PFSK-1 (cell line): ENCODE results near the gene ADAM10.

Experiments
- FOXP2 ChIP-seq: optimal IDR thresholded peaks from 2 replicates; pipeline ENCODE3; 2011; ENCODE audit warnings: borderline replicate concordance, control low read depth, inconsistent platforms; ENCODE audit not compliant: insufficient read depth; ENCODE audit errors: extremely low read length, extremely low read depth
- POLR2AphosphoS5 ChIP-seq: IDR thresholded peaks from 2 replicates; pipeline ENCODE4 v1.6.1; 2012; ENCODE audit warnings: low read depth, mild to moderate bottlenecking, control low read depth, low read length, moderate library complexity
- SIN3A ChIP-seq: IDR thresholded peaks from 2 replicates; pipeline ENCODE4 v1.6.1; 2012; ENCODE audit warnings: mild to moderate bottlenecking, low read length, moderate library complexity, borderline replicate concordance; ENCODE audit not compliant: insufficient read depth
- TAF1 ChIP-seq: IDR thresholded peaks from 2 replicates; pipeline ENCODE4 v1.6.1; 2012; ENCODE audit warnings: low read length, control low read depth, borderline replicate concordance; ENCODE audit not compliant: insufficient read depth
- TF ChIP-seq, protein P1 (sequence below), 2 experiments: IDR thresholded peaks; 2 replicates each; pipeline versions ENCODE4 v1.6.1 to v1.8.0; 2011 to 2012; ENCODE audit warnings: low read depth in 2 of 2, low read length in 2 of 2, control low read depth in 1 of 2, inconsistent platforms in 1 of 2, mild to moderate bottlenecking in 1 of 2, moderate library complexity in 1 of 2; ENCODE audit not compliant: insufficient read depth in 1 of 2

ADAM10 gene

DNA sequence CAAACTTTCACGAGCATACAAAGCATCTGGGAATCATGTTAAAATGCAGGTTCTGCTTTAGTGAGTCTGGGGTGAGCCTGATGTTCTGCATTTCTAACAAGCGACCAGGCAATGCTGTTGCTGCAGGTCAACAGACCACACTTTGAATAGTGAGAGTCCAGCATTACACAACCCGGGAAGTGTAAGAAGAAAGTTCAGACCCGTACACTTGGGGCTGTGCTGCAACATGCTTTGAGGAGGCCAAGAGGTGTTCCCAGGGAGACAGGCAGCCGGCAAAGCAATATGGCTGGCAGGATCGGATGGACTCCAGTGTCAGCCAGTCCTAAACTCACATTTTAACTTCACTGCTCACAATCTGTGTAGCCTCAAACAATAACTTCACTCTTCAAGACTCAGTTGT lies 183.5 kb downstream of the ADAM10 start:
- TF ChIP-seq SIN3A (no peak), POLR2AphosphoS5 (no peak), TAF1 (no peak), FOXP2 (no peak)
- TF ChIP-seq, protein P1, sequence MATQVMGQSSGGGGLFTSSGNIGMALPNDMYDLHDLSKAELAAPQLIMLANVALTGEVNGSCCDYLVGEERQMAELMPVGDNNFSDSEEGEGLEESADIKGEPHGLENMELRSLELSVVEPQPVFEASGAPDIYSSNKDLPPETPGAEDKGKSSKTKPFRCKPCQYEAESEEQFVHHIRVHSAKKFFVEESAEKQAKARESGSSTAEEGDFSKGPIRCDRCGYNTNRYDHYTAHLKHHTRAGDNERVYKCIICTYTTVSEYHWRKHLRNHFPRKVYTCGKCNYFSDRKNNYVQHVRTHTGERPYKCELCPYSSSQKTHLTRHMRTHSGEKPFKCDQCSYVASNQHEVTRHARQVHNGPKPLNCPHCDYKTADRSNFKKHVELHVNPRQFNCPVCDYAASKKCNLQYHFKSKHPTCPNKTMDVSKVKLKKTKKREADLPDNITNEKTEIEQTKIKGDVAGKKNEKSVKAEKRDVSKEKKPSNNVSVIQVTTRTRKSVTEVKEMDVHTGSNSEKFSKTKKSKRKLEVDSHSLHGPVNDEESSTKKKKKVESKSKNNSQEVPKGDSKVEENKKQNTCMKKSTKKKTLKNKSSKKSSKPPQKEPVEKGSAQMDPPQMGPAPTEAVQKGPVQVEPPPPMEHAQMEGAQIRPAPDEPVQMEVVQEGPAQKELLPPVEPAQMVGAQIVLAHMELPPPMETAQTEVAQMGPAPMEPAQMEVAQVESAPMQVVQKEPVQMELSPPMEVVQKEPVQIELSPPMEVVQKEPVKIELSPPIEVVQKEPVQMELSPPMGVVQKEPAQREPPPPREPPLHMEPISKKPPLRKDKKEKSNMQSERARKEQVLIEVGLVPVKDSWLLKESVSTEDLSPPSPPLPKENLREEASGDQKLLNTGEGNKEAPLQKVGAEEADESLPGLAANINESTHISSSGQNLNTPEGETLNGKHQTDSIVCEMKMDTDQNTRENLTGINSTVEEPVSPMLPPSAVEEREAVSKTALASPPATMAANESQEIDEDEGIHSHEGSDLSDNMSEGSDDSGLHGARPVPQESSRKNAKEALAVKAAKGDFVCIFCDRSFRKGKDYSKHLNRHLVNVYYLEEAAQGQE (IDR thresholded peaks at IDR 0.05; ENCODE audit: insufficient read depth in 1 of 2, low read depth in 2 of 2, low read length in 2 of 2), result no peak

DNA sequence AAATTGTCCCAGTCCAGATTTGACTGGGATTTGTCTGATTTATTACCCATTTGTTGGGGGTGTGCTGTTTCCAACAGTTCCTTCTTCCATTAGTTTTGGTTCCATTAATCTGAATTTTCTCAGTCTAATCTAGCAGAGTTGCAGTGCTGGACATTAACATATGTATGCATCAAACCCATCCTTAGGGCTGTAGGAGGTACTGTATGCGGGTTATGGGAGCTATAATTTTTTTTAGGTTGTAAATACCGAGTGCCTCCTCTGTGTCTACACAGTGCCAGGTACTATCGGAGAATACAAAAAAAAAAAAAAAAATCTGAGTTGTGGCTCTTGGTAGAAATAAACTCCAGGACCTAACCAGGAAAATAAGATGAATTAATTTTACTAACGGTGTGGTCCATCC lies 183.9 kb downstream of the ADAM10 start:
- no peak for TF ChIP-seq TAF1
- TF ChIP-seq, protein P1 (IDR thresholded peaks at IDR 0.05; ENCODE audit: insufficient read depth in 1 of 2, low read depth in 2 of 2, low read length in 2 of 2), result no peak
- TF ChIP-seq FOXP2, result no peak
- no peak for TF ChIP-seq POLR2AphosphoS5
- no peak for TF ChIP-seq SIN3A

DNA sequence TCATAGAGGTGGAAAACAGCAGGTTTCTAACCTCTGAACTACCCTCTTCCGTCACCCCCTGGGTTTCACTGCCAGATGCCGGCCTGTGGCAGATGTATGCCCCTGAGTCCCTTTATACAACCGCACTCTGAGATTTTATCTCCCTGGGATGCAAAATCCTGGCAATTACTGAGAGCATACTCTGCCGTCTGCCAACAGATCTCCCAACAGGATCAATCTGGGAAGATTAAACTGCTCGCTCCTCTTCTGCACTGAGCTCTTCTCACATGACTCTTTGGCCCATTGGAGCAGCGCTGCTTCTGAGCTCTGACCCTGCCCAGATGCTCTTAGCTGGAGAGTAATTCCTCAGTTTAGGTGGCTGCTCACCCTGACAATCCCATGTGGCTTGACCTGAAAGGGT lies 184.5 kb downstream of the ADAM10 start:
- no peak for TF ChIP-seq POLR2AphosphoS5
- TF ChIP-seq TAF1, result no peak
- TF ChIP-seq, protein P1 (IDR thresholded peaks at IDR 0.05; ENCODE audit: insufficient read depth in 1 of 2, low read depth in 2 of 2, low read length in 2 of 2), result no peak
- no peak for TF ChIP-seq FOXP2
- TF ChIP-seq SIN3A, result no peak

DNA sequence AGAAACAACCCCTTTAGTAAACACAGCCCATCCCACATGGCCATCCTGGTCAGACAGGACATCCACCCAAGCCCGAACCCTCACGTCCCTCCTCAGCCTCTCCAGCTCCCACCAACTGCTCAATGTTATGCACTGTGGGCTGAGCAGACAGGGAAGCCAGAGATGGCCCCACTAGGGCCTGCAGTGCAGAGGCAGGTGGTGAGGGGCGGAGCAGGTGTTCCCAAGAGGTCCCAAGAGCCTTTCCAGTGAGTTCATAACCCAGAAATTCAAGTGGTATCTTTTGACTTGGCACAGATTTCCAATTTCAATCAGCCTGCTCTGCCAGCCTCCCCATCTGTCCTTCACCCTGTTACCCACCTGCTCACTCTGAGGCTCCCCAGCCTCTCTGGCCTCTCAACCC lies 187.4 kb downstream of the ADAM10 start:
- TF ChIP-seq FOXP2 (no peak), POLR2AphosphoS5 (no peak)

DNA sequence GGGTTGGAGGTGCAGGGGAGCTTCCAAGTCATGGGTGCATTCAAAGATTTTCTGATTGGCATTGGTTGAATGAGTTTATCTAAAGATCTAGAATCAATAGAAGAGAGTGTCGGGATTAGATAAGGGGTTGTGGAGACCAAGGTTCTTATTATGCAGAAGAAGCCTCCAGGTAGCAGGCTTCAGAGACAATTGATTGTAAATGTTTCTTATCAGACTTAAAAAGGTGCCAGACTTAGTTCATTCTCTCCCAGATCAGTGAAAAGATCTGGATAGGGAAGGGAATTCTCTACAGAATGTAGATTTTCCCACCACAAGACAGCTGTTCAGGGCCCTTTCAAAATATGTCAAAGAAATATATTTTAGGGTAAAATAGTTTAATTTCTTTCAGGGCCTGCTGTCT lies 188.2 kb downstream of the ADAM10 start:
- TF ChIP-seq SIN3A (no peak), FOXP2 (no peak), POLR2AphosphoS5 (no peak), TAF1 (no peak)
- TF ChIP-seq, protein P1 (IDR thresholded peaks at IDR 0.05; ENCODE audit: insufficient read depth in 1 of 2, low read depth in 2 of 2, low read length in 2 of 2), result no peak
